Measurements from ENCODE around the gene CTSE. TPM values are rescaled to one million over a fixed set of nuclear protein-coding genes. Genes with fewer than 3 reads are reported as not detected.
"Not testable (repeated sequence)": the region's sequence is repeated elsewhere in the genome, so short reads cannot be mapped to it uniquely, and the experiment has no call there.

CTSE gene
- polyA plus RNA-seq (ENCODE audit: insufficient read length) = 0.20 TPM

- DNase-seq (ENCODE audit: low read depth) = no peak
Measured at GRCh38 chr1:206023695-206024094, at the start of gene CTSE. Gene CTSE (minus strand): TSS chr1:206023895. CDS start chr1:206023791, 104 bp downstream.

GRCh38 chr1:206070627-206071304 is 47.1 kb upstream of the CTSE start:
- DNase-seq (ENCODE audit: low read depth) = no peak

GRCh38 chr1:206068314-206068713 is 44.6 kb upstream of the CTSE start:
- no peak for DNase-seq (ENCODE audit: low read depth)

- DNase-seq (ENCODE audit: low read depth) = no peak
Measured at GRCh38 chr1:206067486-206068227, 44.0 kb upstream of the CTSE start.

- no peak for DNase-seq (ENCODE audit: low read depth)
Measured at GRCh38 chr1:206066479-206067171, 42.9 kb upstream of the CTSE start.

GRCh38 chr1:206065547-206066145 is 42.0 kb upstream of the CTSE start:
- DNase-seq (ENCODE audit: low read depth) = no peak

GRCh38 chr1:206064501-206064900 is 40.8 kb upstream of the CTSE start:
- DNase-seq (ENCODE audit: low read depth) = not testable (repeated sequence)

GRCh38 chr1:206064001-206064400 is 40.3 kb upstream of the CTSE start:
- DNase-seq (ENCODE audit: low read depth) = not testable (repeated sequence)

- no peak for DNase-seq (ENCODE audit: low read depth)
Measured at GRCh38 chr1:206062464-206062863, 38.8 kb upstream of the CTSE start.

GRCh38 chr1:206060844-206061243 is 37.1 kb upstream of the CTSE start:
- DNase-seq (ENCODE audit: low read depth) = no peak

GRCh38 chr1:206059355-206059915 is 35.7 kb upstream of the CTSE start:
- DNase-seq (ENCODE audit: low read depth) = no peak

- no peak for DNase-seq (ENCODE audit: low read depth)
Measured at GRCh38 chr1:206058927-206059292, 35.2 kb upstream of the CTSE start.

- DNase-seq (ENCODE audit: low read depth) = not testable (repeated sequence)
Measured at GRCh38 chr1:206058289-206058926, 34.7 kb upstream of the CTSE start.

- not testable (repeated sequence) for DNase-seq (ENCODE audit: low read depth)
Measured at GRCh38 chr1:206055639-206056323, 32.1 kb upstream of the CTSE start.

- not testable (repeated sequence) for DNase-seq (ENCODE audit: low read depth)
Measured at GRCh38 chr1:206055069-206055625, 31.5 kb upstream of the CTSE start.

- not testable (repeated sequence) for DNase-seq (ENCODE audit: low read depth)
Measured at GRCh38 chr1:206053616-206054015, 29.9 kb upstream of the CTSE start.

- not testable (repeated sequence) for DNase-seq (ENCODE audit: low read depth)
Measured at GRCh38 chr1:206052919-206053610, 29.4 kb upstream of the CTSE start, which contains the start of gene RHEX. Gene RHEX (plus strand): TSS chr1:206053173. CDS start chr1:206097829, 44,656 bp downstream.

GRCh38 chr1:206052231-206052865 is 28.7 kb upstream of the CTSE start:
- DNase-seq (ENCODE audit: low read depth) = not testable (repeated sequence)

- DNase-seq (ENCODE audit: low read depth) = no peak
Measured at GRCh38 chr1:206050655-206051235, 27.1 kb upstream of the CTSE start.
